Measurements from ENCODE around the gene MUCL3. TPM values are rescaled to one million over a fixed set of nuclear protein-coding genes. Genes with fewer than 3 reads are reported as not detected.

The MUCL3 gene
- total and polyA plus RNA-seq, 10 of the 15 experiments (the other 5 are each of a cell fraction or from before 2014, with no cell fraction given): 0.03 to 1.4 (median 0.61) TPM

DNA sequence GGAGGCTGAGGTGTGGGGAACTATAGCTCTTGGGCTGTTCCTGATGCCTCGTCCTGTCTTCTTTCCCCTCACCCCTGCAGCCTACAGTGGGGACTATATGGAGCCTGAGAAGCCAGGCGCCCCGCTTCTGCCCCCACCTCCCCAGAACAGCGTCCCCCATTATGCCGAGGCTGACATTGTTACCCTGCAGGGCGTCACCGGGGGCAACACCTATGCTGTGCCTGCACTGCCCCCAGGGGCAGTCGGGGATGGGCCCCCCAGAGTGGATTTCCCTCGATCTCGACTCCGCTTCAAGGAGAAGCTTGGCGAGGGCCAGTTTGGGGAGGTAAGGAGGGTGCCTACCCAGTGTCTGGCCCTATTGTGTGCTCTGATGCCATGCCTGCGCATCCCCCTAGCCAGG is 44.2 kb upstream of the MUCL3 start (continued):
- TF ChIP-seq, protein P1, sequence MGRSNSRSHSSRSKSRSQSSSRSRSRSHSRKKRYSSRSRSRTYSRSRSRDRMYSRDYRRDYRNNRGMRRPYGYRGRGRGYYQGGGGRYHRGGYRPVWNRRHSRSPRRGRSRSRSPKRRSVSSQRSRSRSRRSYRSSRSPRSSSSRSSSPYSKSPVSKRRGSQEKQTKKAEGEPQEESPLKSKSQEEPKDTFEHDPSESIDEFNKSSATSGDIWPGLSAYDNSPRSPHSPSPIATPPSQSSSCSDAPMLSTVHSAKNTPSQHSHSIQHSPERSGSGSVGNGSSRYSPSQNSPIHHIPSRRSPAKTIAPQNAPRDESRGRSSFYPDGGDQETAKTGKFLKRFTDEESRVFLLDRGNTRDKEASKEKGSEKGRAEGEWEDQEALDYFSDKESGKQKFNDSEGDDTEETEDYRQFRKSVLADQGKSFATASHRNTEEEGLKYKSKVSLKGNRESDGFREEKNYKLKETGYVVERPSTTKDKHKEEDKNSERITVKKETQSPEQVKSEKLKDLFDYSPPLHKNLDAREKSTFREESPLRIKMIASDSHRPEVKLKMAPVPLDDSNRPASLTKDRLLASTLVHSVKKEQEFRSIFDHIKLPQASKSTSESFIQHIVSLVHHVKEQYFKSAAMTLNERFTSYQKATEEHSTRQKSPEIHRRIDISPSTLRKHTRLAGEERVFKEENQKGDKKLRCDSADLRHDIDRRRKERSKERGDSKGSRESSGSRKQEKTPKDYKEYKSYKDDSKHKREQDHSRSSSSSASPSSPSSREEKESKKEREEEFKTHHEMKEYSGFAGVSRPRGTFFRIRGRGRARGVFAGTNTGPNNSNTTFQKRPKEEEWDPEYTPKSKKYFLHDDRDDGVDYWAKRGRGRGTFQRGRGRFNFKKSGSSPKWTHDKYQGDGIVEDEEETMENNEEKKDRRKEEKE (IDR thresholded peaks at IDR 0.05): no peak

DNA sequence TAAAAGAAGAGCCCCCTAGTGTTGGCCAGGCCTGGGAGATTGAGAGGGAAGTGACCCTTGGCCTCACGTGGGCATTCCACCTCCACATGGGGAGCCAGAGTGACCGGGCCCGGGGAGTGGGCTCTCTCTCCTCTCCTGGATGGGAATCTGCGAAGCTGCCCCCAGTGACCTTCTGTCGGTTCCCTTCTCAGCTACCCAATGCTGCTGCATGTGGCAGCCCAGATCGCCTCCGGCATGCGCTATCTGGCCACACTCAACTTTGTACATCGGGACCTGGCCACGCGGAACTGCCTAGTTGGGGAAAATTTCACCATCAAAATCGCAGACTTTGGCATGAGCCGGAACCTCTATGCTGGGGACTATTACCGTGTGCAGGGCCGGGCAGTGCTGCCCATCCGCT is 42.9 kb upstream of the MUCL3 start:
- no peak overlapping the region for H3K4me2 ChIP-seq (ENCODE audit: control insufficient read depth, insufficient read depth)
- FAIRE-seq (no peak), DNase-seq (ENCODE audit: low read depth, low spot score) (no peak), ATAC-seq (no peak)
- no peaks in the 10 kb centered on the region for H3K27me3 ChIP-seq (replicated peaks in 1 of 2; ENCODE audit: control insufficient read depth in 2 of 2, insufficient read depth in 2 of 2, low read length in 1 of 2)
- H3K9ac ChIP-seq (ENCODE audit: control insufficient read depth, insufficient read depth, low read length): no peak overlapping the region
- intact Hi-C loops (cut with micrococcal nuclease; ENCODE audit: unreplicated experiment): no loop called here
- H3K9me3 ChIP-seq (replicated peaks; ENCODE audit: control insufficient read depth, insufficient read depth, low read length): no peaks in the 10 kb centered on the region
- POLR2A ChIA-PET: no interaction called here
- H3K79me2 ChIP-seq (ENCODE audit: control insufficient read depth, insufficient read depth, low read length): no peaks in the 10 kb centered on the region
- TF ChIP-seq BMI1 (IDR thresholded peaks at IDR 0.05; ENCODE audit: borderline replicate concordance) (no peak), ATF7 (IDR thresholded peaks at IDR 0.05; ENCODE audit: low read depth) (no peak), TARDBP (IDR thresholded peaks at IDR 0.05; ENCODE audit: borderline replicate concordance) (no peak), POU2F2 (IDR thresholded peaks at IDR 0.05; ENCODE audit: borderline replicate concordance, low read depth, low read length) (no peak), ZNF384 (IDR thresholded peaks at IDR 0.05; ENCODE audit: borderline replicate concordance, low read depth, low read length) (no peak), RELA (IDR thresholded peaks at IDR 0.05; ENCODE audit: borderline replicate concordance, partially characterized antibody) (no peak), TCF12 (IDR thresholded peaks at IDR 0.05; ENCODE audit: low read depth, low read length) (no peak), STAT1 (conservative IDR thresholded peaks at IDR 0.05) (no peak)
- TF ChIP-seq, protein P2, sequence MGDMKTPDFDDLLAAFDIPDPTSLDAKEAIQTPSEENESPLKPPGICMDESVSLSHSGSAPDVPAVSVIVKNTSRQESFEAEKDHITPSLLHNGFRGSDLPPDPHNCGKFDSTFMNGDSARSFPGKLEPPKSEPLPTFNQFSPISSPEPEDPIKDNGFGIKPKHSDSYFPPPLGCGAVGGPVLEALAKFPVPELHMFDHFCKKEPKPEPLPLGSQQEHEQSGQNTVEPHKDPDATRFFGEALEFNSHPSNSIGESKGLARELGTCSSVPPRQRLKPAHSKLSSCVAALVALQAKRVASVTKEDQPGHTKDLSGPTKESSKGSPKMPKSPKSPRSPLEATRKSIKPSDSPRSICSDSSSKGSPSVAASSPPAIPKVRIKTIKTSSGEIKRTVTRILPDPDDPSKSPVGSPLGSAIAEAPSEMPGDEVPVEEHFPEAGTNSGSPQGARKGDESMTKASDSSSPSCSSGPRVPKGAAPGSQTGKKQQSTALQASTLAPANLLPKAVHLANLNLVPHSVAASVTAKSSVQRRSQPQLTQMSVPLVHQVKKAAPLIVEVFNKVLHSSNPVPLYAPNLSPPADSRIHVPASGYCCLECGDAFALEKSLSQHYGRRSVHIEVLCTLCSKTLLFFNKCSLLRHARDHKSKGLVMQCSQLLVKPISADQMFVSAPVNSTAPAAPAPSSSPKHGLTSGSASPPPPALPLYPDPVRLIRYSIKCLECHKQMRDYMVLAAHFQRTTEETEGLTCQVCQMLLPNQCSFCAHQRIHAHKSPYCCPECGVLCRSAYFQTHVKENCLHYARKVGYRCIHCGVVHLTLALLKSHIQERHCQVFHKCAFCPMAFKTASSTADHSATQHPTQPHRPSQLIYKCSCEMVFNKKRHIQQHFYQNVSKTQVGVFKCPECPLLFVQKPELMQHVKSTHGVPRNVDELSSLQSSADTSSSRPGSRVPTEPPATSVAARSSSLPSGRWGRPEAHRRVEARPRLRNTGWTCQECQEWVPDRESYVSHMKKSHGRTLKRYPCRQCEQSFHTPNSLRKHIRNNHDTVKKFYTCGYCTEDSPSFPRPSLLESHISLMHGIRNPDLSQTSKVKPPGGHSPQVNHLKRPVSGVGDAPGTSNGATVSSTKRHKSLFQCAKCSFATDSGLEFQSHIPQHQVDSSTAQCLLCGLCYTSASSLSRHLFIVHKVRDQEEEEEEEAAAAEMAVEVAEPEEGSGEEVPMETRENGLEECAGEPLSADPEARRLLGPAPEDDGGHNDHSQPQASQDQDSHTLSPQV (IDR thresholded peaks at IDR 0.05): no peak
- peaks cover 4 to 10% of the 10 kb centered on the region in 2 experiments; a peak in 3 of 4 replicates for H3K36me3 ChIP-seq (ENCODE audit: control insufficient read depth in 2 of 2, insufficient read depth in 2 of 2, low read length in 1 of 2)
- RAD21 ChIA-PET (ENCODE audit: unreplicated experiment): no interaction called here
- CTCF ChIA-PET: no interaction called here
- in situ Hi-C loops (cut with MboI): no loop called here
- H2AFZ ChIP-seq (ENCODE audit: control insufficient read depth, low read depth, low read length): no peak overlapping the region
- H3K4me1 ChIP-seq (ENCODE audit: control insufficient read depth, insufficient read depth, low read length): peaks cover 22% of the 10 kb centered on the region
- H3K4me3 ChIP-seq: no peak overlapping the region
- no peak overlapping the region for H3K27ac ChIP-seq (ENCODE audit: control insufficient read depth, insufficient read depth)
- 85% methylated on average over 16 of the region's 16 CpGs for WGBS (ENCODE audit: insufficient coverage, insufficient replicate concordance, low lambda C conversion rate, missing lambda C conversion rate)
- SMC1A ChIA-PET (ENCODE audit: uncharacterized antibody, unreplicated experiment): no interaction called here
- BruUV-seq (replicated peaks): no TSS peak
- no peaks in the 10 kb centered on the region for H4K20me1 ChIP-seq (ENCODE audit: control insufficient read depth, insufficient read depth)
